Epithelial cell of esophagus (primary cell): ENCODE measurements around the gene MLANA.

ENCODE experiments used
- DNase-seq: peaks from one replicate; pipeline ENCODE4 v3.0.0; 2010; ENCODE audit warnings: low read depth
- H3K4me3 ChIP-seq: 2 replicates; pipeline ENCODE4 v1.5.1; 2011; ENCODE audit warnings: mild to moderate bottlenecking, low read length, control low read depth
- CTCF ChIP-seq: IDR thresholded peaks from 2 replicates; pipeline ENCODE4 v1.5.1; 2011; ENCODE audit warnings: low read depth, mild to moderate bottlenecking, low read length, control low read depth, inconsistent platforms; ENCODE audit not compliant: insufficient read depth; ENCODE audit errors: missing control alignments

MLANA gene

GRCh38 chr9:5938449-5938848 lies 47.8 kb downstream of the MLANA start:
- DNase-seq = no peak
- no peak overlapping the region for H3K4me3 ChIP-seq
- no peak for TF ChIP-seq CTCF

- no peak for DNase-seq
- no peak overlapping the region for H3K4me3 ChIP-seq
- TF ChIP-seq CTCF = no peak
Observed at GRCh38 chr9:5939530-5939929, 48.8 kb downstream of the MLANA start.

- no peak for TF ChIP-seq CTCF
- H3K4me3 ChIP-seq = no peak overlapping the region
Observed at GRCh38 chr9:5941214-5941613, 50.5 kb downstream of the MLANA start.

GRCh38 chr9:5945112-5945511 lies 54.4 kb downstream of the MLANA start:
- no peak overlapping the region for H3K4me3 ChIP-seq
- DNase-seq = no peak
- no peak for TF ChIP-seq CTCF

More at GRCh38 chr9:5941214-5941613, 50.5 kb downstream of the MLANA start:
- DNase-seq = no peak

GRCh38 chr9:5947912-5948311 lies 57.2 kb downstream of the MLANA start:
- no peak for DNase-seq
- TF ChIP-seq CTCF = no peak
- H3K4me3 ChIP-seq = no peak overlapping the region

GRCh38 chr9:5949103-5949699 lies 58.5 kb downstream of the MLANA start:
- H3K4me3 ChIP-seq = no peak overlapping the region
- peak; percentile 59 for DNase-seq
- TF ChIP-seq CTCF = no peak

- no peak for DNase-seq
- H3K4me3 ChIP-seq = no peak overlapping the region
- TF ChIP-seq CTCF = no peak
Observed at GRCh38 chr9:5950261-5950660, 59.6 kb downstream of the MLANA start.
